ENCODE data around the gene HOOK2. TPM values are rescaled to one million over a fixed set of nuclear protein-coding genes. Genes with fewer than 3 reads are reported as not detected.
A peak's percentile ranks its signal among the peaks of the same experiment; 100 is the strongest.

HOOK2 gene
- total and polyA plus RNA-seq, 9 of the 15 experiments (the other 6 are each of a cell fraction or from before 2014, with no cell fraction given) = 1.3 to 17.2 (median 9.9) TPM

DNA sequence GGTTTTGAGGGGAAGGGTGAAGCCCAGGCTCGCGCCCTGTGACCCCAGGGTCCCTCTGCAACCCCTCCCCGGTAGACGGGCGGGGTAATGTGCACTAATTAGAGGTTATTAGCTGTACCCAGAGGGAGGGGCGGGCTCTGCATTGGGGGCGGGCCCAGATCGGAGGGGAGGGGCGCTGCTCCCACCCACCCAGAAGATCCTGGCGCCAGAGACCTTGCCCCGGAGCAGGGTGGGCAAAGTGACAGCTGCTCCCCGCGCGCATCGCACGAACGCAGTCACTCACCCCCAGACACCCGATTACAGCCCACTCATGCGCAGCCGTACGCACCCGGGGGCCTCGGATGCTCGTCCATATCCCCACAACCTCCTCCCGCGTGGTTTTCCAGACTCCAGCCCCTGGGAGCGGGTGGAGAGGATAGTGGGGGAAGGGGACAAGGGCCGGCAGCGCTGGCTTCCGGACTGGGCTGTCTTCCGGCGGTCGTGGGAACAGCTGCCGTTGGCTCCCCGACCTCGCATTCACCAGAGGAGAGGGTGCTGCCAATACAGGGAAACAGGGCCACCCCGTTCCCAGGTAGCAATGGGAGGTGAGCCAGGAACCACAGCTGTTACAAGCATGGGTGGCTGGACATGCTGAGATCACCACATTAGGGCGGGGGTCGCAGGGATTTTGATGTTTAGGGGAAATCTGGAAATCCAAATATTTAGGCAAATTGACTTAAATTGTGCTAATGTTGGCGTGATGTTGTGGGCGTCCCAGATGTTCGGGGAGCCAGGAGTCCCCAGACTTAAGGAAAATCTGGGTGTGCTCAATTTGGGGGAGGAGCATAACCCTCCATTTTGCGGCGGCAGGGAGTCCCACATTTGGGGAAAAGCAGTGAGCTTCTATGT is 2.9 kb upstream of the HOOK2 start (continued):
- 0 out of 2 replicates have a peak, but pooled peaks have one; percentile 27 for TF ChIP-seq ZNF766 (CRISPR knock-in tag; conservative IDR thresholded peaks at IDR 0.05)
- 0 out of 4 replicates have a peak, but pooled peaks of 1 of the 2 experiments have one; percentile 12 for TF ChIP-seq FOXK2 (conservative IDR thresholded peaks at IDR 0.05 in 1 of 2, IDR thresholded peaks at IDR 0.05 in 1 of 2; ENCODE audit: low read depth in 2 of 2)
- TF ChIP-seq ZNF184 (CRISPR knock-in tag; IDR thresholded peaks at IDR 0.05) = no peak
- no peak for TF ChIP-seq MEF2A (IDR thresholded peaks at IDR 0.05; ENCODE audit: control insufficient read depth, low read depth, low read length)
- TF ChIP-seq ZNF24 (IDR thresholded peaks at IDR 0.05) = no peak
- TF ChIP-seq ZZZ3 (IDR thresholded peaks at IDR 0.05) = no peak
- TF ChIP-seq NFYB (IDR thresholded peaks at IDR 0.05; ENCODE audit: extremely low read depth, insufficient read length) = no peak
- TF ChIP-seq RFX7 (CRISPR knock-in tag; IDR thresholded peaks at IDR 0.05) = no peak
- TF ChIP-seq DACH1 (IDR thresholded peaks at IDR 0.05; ENCODE audit: partially characterized antibody) = peak; percentile 6
- TF ChIP-seq, protein P1, sequence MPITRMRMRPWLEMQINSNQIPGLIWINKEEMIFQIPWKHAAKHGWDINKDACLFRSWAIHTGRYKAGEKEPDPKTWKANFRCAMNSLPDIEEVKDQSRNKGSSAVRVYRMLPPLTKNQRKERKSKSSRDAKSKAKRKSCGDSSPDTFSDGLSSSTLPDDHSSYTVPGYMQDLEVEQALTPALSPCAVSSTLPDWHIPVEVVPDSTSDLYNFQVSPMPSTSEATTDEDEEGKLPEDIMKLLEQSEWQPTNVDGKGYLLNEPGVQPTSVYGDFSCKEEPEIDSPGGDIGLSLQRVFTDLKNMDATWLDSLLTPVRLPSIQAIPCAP (CRISPR knock-in tag; IDR thresholded peaks at IDR 0.05; ENCODE audit: borderline replicate concordance) = no peak
- TF ChIP-seq KDM2B (CRISPR knock-in tag; IDR thresholded peaks at IDR 0.05) = no peak
- TF ChIP-seq PRPF4 (IDR thresholded peaks at IDR 0.05; ENCODE audit: insufficient read depth, low read depth, low read length, poor library complexity, severe bottlenecking) = no peak
- TF ChIP-seq DPF2 (IDR thresholded peaks at IDR 0.05) = no peak
- no peak for TF ChIP-seq ASH1L (IDR thresholded peaks at IDR 0.05; ENCODE audit: borderline replicate concordance, low read depth, partially characterized antibody)
- TF ChIP-seq MXI1 (IDR thresholded peaks at IDR 0.05; ENCODE audit: low read depth, low read length) = no peak
- no peak for TF ChIP-seq SRF (CRISPR knock-in tag; IDR thresholded peaks at IDR 0.05)
- TF ChIP-seq HDGF (IDR thresholded peaks at IDR 0.05) = no peak
- no peak for TF ChIP-seq MECOM (CRISPR knock-in tag; IDR thresholded peaks at IDR 0.05)
- TF ChIP-seq TSC22D4 (tag; IDR thresholded peaks at IDR 0.05) = no peak
- TF ChIP-seq PRMT5 (CRISPR knock-in tag; IDR thresholded peaks at IDR 0.05) = peak; percentile 67; the same call in 1 of the 2 replicates
- TF ChIP-seq SRSF9 (IDR thresholded peaks at IDR 0.05; ENCODE audit: borderline replicate concordance, low read depth, low read length) = no peak
- TF ChIP-seq ZNF133 (CRISPR knock-in tag; IDR thresholded peaks at IDR 0.05) = no peak
- no peak for TF ChIP-seq U2AF2 (optimal IDR thresholded peaks at IDR 0.05; ENCODE audit: low read depth, low read length)
- TF ChIP-seq TCF3 (CRISPR knock-in tag; IDR thresholded peaks at IDR 0.05) = no peak
- no peak for TF ChIP-seq SREBF2 (CRISPR knock-in tag; IDR thresholded peaks at IDR 0.05)
- TF ChIP-seq, protein P2, sequence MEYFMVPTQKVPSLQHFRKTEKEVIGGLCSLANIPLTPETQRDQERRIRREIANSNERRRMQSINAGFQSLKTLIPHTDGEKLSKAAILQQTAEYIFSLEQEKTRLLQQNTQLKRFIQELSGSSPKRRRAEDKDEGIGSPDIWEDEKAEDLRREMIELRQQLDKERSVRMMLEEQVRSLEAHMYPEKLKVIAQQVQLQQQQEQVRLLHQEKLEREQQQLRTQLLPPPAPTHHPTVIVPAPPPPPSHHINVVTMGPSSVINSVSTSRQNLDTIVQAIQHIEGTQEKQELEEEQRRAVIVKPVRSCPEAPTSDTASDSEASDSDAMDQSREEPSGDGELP (CRISPR knock-in tag; IDR thresholded peaks at IDR 0.05; ENCODE audit: borderline replicate concordance) = peak; percentile 72
- peak; percentile 68 for TF ChIP-seq RBFOX2 (IDR thresholded peaks at IDR 0.05; ENCODE audit: low read depth, low read length)
- TF ChIP-seq ZNF384 (IDR thresholded peaks at IDR 0.05; ENCODE audit: low read depth, low read length) = no peak
- no peak for TF ChIP-seq MBD2 (IDR thresholded peaks at IDR 0.05; ENCODE audit: borderline replicate concordance, low read depth)
